ENCODE measurements around the gene ARMC10.
"Not testable (repeated sequence)": the region's sequence is repeated elsewhere in the genome, so short reads cannot be mapped to it uniquely, and the experiment has no call there.

The ARMC10 gene

GRCh38 chr7:103074519-103075336 is at the start of gene ARMC10, which contains the start of gene FBXL13:
ARMC10 (plus strand) TSS chr7:103075140; CDS start chr7:103075273, 133 bp downstream.
FBXL13 (minus strand) TSS chr7:103074796.
- peak; percentile 91 for DNase-seq (ENCODE audit: low read depth)

GRCh38 chr7:103025341-103025740 is 49.6 kb upstream of the ARMC10 start:
- no peak for DNase-seq (ENCODE audit: low read depth)

GRCh38 chr7:103031024-103031423 is 43.9 kb upstream of the ARMC10 start:
- DNase-seq (ENCODE audit: low read depth) = no peak

- peak; percentile 15 for DNase-seq (ENCODE audit: low read depth)
Observed at GRCh38 chr7:103031781-103032180, 43.2 kb upstream of the ARMC10 start.

GRCh38 chr7:103034318-103034717 is 40.6 kb upstream of the ARMC10 start:
- DNase-seq (ENCODE audit: low read depth) = not testable (repeated sequence)

GRCh38 chr7:103037476-103037822 is 37.5 kb upstream of the ARMC10 start:
- no peak for DNase-seq (ENCODE audit: low read depth)

- DNase-seq (ENCODE audit: low read depth) = not testable (repeated sequence)
Observed at GRCh38 chr7:103037823-103038739, 36.9 kb upstream of the ARMC10 start.

GRCh38 chr7:103041815-103042214 is 33.1 kb upstream of the ARMC10 start:
- DNase-seq (ENCODE audit: low read depth) = not testable (repeated sequence)

GRCh38 chr7:103048833-103049232 is 26.1 kb upstream of the ARMC10 start:
- DNase-seq (ENCODE audit: low read depth) = no peak

- no peak for DNase-seq (ENCODE audit: low read depth)
Observed at GRCh38 chr7:103051519-103051918, 23.4 kb upstream of the ARMC10 start.

GRCh38 chr7:103056006-103056405 is 18.9 kb upstream of the ARMC10 start:
- not testable (repeated sequence) for DNase-seq (ENCODE audit: low read depth)

GRCh38 chr7:103058122-103058521 is 16.8 kb upstream of the ARMC10 start:
- DNase-seq (ENCODE audit: low read depth) = no peak

- peak; percentile 9 for DNase-seq (ENCODE audit: low read depth)
Observed at GRCh38 chr7:103059471-103059870, 15.5 kb upstream of the ARMC10 start.

- DNase-seq (ENCODE audit: low read depth) = no peak
Observed at GRCh38 chr7:103063895-103064294, 11.0 kb upstream of the ARMC10 start.

GRCh38 chr7:103065667-103066066 is 9.3 kb upstream of the ARMC10 start:
- peak; percentile 32 for DNase-seq (ENCODE audit: low read depth)

- no peak for DNase-seq (ENCODE audit: low read depth)
Observed at GRCh38 chr7:103068414-103069403, 6.2 kb upstream of the ARMC10 start.

GRCh38 chr7:103071000-103071399 is 3.9 kb upstream of the ARMC10 start:
- DNase-seq (ENCODE audit: low read depth) = no peak

- no peak for DNase-seq (ENCODE audit: low read depth)
Observed at GRCh38 chr7:103073989-103074518, 886 bp upstream of the ARMC10 start.

- peak; percentile 77 for DNase-seq (ENCODE audit: low read depth)
Observed at GRCh38 chr7:103075337-103075918, 488 bp downstream of the ARMC10 start.

- DNase-seq (ENCODE audit: low read depth) = no peak
Observed at GRCh38 chr7:103076764-103077163, 1.8 kb downstream of the ARMC10 start.

- DNase-seq (ENCODE audit: low read depth) = no peak
Observed at GRCh38 chr7:103077318-103077717, 2.4 kb downstream of the ARMC10 start.

Measured in iris pigment epithelial cell (primary cell).